Measurements from ENCODE around the gene LPO.

LPO gene

GRCh38 chr17:58267347-58268324, 29.3 kb downstream of the LPO start:
- H3K4me3 ChIP-seq (ENCODE audit: low read depth in 1 of 5, low read length in 5 of 5): no peak overlapping the region
- H3K36me3 ChIP-seq (ENCODE audit: control insufficient read depth in 5 of 5, insufficient read depth in 5 of 5, low read length in 5 of 5): no peaks in the 10 kb centered on the region
- no peaks in the 10 kb centered on the region for H3K4me1 ChIP-seq (ENCODE audit: control insufficient read depth in 5 of 5, insufficient read depth in 5 of 5, low read length in 5 of 5)
- no peak overlapping the region for H3K27ac ChIP-seq (ENCODE audit: low read depth, low read length)
- no peak overlapping the region for H3K9ac ChIP-seq (ENCODE audit: low read length in 5 of 5)
- H3K27me3 ChIP-seq (ENCODE audit: control insufficient read depth in 5 of 5, insufficient read depth in 4 of 5, low read length in 5 of 5): peaks cover 0 to 29% (median 18%) of the 10 kb centered on the region in 5 donors
- H3K9me3 ChIP-seq (ENCODE audit: control insufficient read depth in 5 of 5, low read length in 5 of 5): no peaks in the 10 kb centered on the region

GRCh38 chr17:58268326-58268725, 29.9 kb downstream of the LPO start:
- no peak overlapping the region for H3K27ac ChIP-seq (ENCODE audit: low read depth, low read length)

GRCh38 chr17:58268774-58269556, 30.6 kb downstream of the LPO start:
- Histone ChIP-seq H3K9me3 (ENCODE audit: control insufficient read depth in 5 of 5, low read length in 5 of 5) (no peaks in the 10 kb centered on the region), H3K27me3 (ENCODE audit: control insufficient read depth in 5 of 5, insufficient read depth in 4 of 5, low read length in 5 of 5) (peaks cover 0 to 26% (median 17%) of the 10 kb centered on the region in 5 donors), H3K4me3 (ENCODE audit: low read depth in 1 of 5, low read length in 5 of 5) (no peak overlapping the region), H3K36me3 (ENCODE audit: control insufficient read depth in 5 of 5, insufficient read depth in 5 of 5, low read length in 5 of 5) (no peaks in the 10 kb centered on the region), H3K9ac (ENCODE audit: low read length in 5 of 5) (no peak overlapping the region), H3K4me1 (ENCODE audit: control insufficient read depth in 5 of 5, insufficient read depth in 5 of 5, low read length in 5 of 5) (no peaks in the 10 kb centered on the region), H3K27ac (ENCODE audit: low read depth, low read length) (no peak overlapping the region)

More at GRCh38 chr17:58268326-58268725, 29.9 kb downstream of the LPO start:
- Histone ChIP-seq H3K27me3 (ENCODE audit: control insufficient read depth in 5 of 5, insufficient read depth in 4 of 5, low read length in 5 of 5) (peaks cover 0 to 31% (median 21%) of the 10 kb centered on the region in 5 donors), H3K4me3 (ENCODE audit: low read depth in 1 of 5, low read length in 5 of 5) (no peak overlapping the region), H3K4me1 (ENCODE audit: control insufficient read depth in 5 of 5, insufficient read depth in 5 of 5, low read length in 5 of 5) (no peaks in the 10 kb centered on the region), H3K36me3 (ENCODE audit: control insufficient read depth in 5 of 5, insufficient read depth in 5 of 5, low read length in 5 of 5) (no peaks in the 10 kb centered on the region), H3K9ac (ENCODE audit: low read length in 5 of 5) (no peak overlapping the region), H3K9me3 (ENCODE audit: control insufficient read depth in 5 of 5, low read length in 5 of 5) (no peaks in the 10 kb centered on the region)

GRCh38 chr17:58269557-58270291, 31.3 kb downstream of the LPO start:
- H3K36me3 ChIP-seq (ENCODE audit: control insufficient read depth in 5 of 5, insufficient read depth in 5 of 5, low read length in 5 of 5): no peaks in the 10 kb centered on the region
- H3K4me1 ChIP-seq (ENCODE audit: control insufficient read depth in 5 of 5, insufficient read depth in 5 of 5, low read length in 5 of 5): no peaks in the 10 kb centered on the region
- H3K9me3 ChIP-seq (ENCODE audit: control insufficient read depth in 5 of 5, low read length in 5 of 5): no peaks in the 10 kb centered on the region
- H3K27ac ChIP-seq (ENCODE audit: low read depth, low read length): no peak overlapping the region
- H3K27me3 ChIP-seq (ENCODE audit: control insufficient read depth in 5 of 5, insufficient read depth in 4 of 5, low read length in 5 of 5): peaks cover 0 to 25% (median 14%) of the 10 kb centered on the region in 5 donors
- no peak overlapping the region for H3K9ac ChIP-seq (ENCODE audit: low read length in 5 of 5)
- no peak overlapping the region for H3K4me3 ChIP-seq (ENCODE audit: low read depth in 1 of 5, low read length in 5 of 5)

- no peak overlapping the region for H3K4me3 ChIP-seq (ENCODE audit: low read depth in 1 of 5, low read length in 5 of 5)
- peaks cover 0 to 23% (median 11%) of the 10 kb centered on the region in 5 donors for H3K27me3 ChIP-seq (ENCODE audit: control insufficient read depth in 5 of 5, insufficient read depth in 4 of 5, low read length in 5 of 5)
- no peaks in the 10 kb centered on the region for H3K9me3 ChIP-seq (ENCODE audit: control insufficient read depth in 5 of 5, low read length in 5 of 5)
- H3K36me3 ChIP-seq (ENCODE audit: control insufficient read depth in 5 of 5, insufficient read depth in 5 of 5, low read length in 5 of 5): no peaks in the 10 kb centered on the region
- no peak overlapping the region for H3K27ac ChIP-seq (ENCODE audit: low read depth, low read length)
- H3K4me1 ChIP-seq (ENCODE audit: control insufficient read depth in 5 of 5, insufficient read depth in 5 of 5, low read length in 5 of 5): no peaks in the 10 kb centered on the region
- no peak overlapping the region for H3K9ac ChIP-seq (ENCODE audit: low read length in 5 of 5)
Measured at GRCh38 chr17:58270476-58271215, 32.3 kb downstream of the LPO start.

- H3K9me3 ChIP-seq (ENCODE audit: control insufficient read depth in 5 of 5, low read length in 5 of 5): no peaks in the 10 kb centered on the region
- no peak overlapping the region for H3K4me3 ChIP-seq (ENCODE audit: low read depth in 1 of 5, low read length in 5 of 5)
- no peaks in the 10 kb centered on the region for H3K4me1 ChIP-seq (ENCODE audit: control insufficient read depth in 5 of 5, insufficient read depth in 5 of 5, low read length in 5 of 5)
- H3K27me3 ChIP-seq (ENCODE audit: control insufficient read depth in 5 of 5, insufficient read depth in 4 of 5, low read length in 5 of 5): peaks cover 0 to 17% (median 12%) of the 10 kb centered on the region in 5 donors
- no peak overlapping the region for H3K9ac ChIP-seq (ENCODE audit: low read length in 5 of 5)
- H3K27ac ChIP-seq (ENCODE audit: low read depth, low read length): no peak overlapping the region
- no peaks in the 10 kb centered on the region for H3K36me3 ChIP-seq (ENCODE audit: control insufficient read depth in 5 of 5, insufficient read depth in 5 of 5, low read length in 5 of 5)
Measured at GRCh38 chr17:58271216-58271931, 33.0 kb downstream of the LPO start.

- Histone ChIP-seq H3K36me3 (ENCODE audit: control insufficient read depth in 5 of 5, insufficient read depth in 5 of 5, low read length in 5 of 5) (no peaks in the 10 kb centered on the region), H3K9me3 (ENCODE audit: control insufficient read depth in 5 of 5, low read length in 5 of 5) (no peaks in the 10 kb centered on the region), H3K9ac (ENCODE audit: low read length in 5 of 5) (no peak overlapping the region), H3K27ac (ENCODE audit: low read depth, low read length) (no peak overlapping the region), H3K27me3 (ENCODE audit: control insufficient read depth in 5 of 5, insufficient read depth in 4 of 5, low read length in 5 of 5) (peaks cover 0 to 14% (median 13%) of the 10 kb centered on the region in 5 donors), H3K4me1 (ENCODE audit: control insufficient read depth in 5 of 5, insufficient read depth in 5 of 5, low read length in 5 of 5) (no peaks in the 10 kb centered on the region), H3K4me3 (ENCODE audit: low read depth in 1 of 5, low read length in 5 of 5) (no peak overlapping the region)
Measured at GRCh38 chr17:58272367-58273280, 34.2 kb downstream of the LPO start.

- H3K4me1 ChIP-seq (ENCODE audit: control insufficient read depth in 5 of 5, insufficient read depth in 5 of 5, low read length in 5 of 5): peaks cover 0 to 1% (median under 1%) of the 10 kb centered on the region in 5 donors
- peaks cover 5 to 16% (median 10%) of the 10 kb centered on the region in 5 donors for H3K27me3 ChIP-seq (ENCODE audit: control insufficient read depth in 5 of 5, insufficient read depth in 4 of 5, low read length in 5 of 5)
- H3K9ac ChIP-seq (ENCODE audit: low read length in 5 of 5): no peak overlapping the region
- H3K4me3 ChIP-seq (ENCODE audit: low read depth in 1 of 5, low read length in 5 of 5): no peak overlapping the region
- no peaks in the 10 kb centered on the region for H3K9me3 ChIP-seq (ENCODE audit: control insufficient read depth in 5 of 5, low read length in 5 of 5)
- H3K27ac ChIP-seq (ENCODE audit: low read depth, low read length): no peak overlapping the region
- no peaks in the 10 kb centered on the region for H3K36me3 ChIP-seq (ENCODE audit: control insufficient read depth in 5 of 5, insufficient read depth in 5 of 5, low read length in 5 of 5)
Measured at GRCh38 chr17:58273453-58274104, 35.2 kb downstream of the LPO start.
